WTC11 (cell line): ENCODE data around the gene CLEC10A. TPM values are rescaled to one million over a fixed set of nuclear protein-coding genes. Genes with fewer than 3 reads are reported as not detected.

Experiments used
- ATAC-seq: fragments of 200-7000 bp; cut with Tn5 transposase; 2 replicates; pipeline ENCODE4 v1.10.0; 2021; ENCODE audit warnings: mild to moderate bottlenecking, moderate library complexity
- CTCF ChIA-PET: fragments of 300-600 bp; sonication (Branson Sonifier 250); formaldehyde crosslinking; loops from one replicate; lab custom pipeline; 2021; ENCODE audit warnings: antibody characterized with exemption; lab: Charles Lee
- POLR2A ChIA-PET: fragments of 350-600 bp; sonication (Branson Sonifier 250); formaldehyde crosslinking; loops from one replicate; lab custom pipeline; 2021; ENCODE audit warnings: antibody characterized with exemption; lab: Charles Lee
- DNase-seq: peaks from one replicate; pipeline ENCODE4 v3.0.0; 2021; ENCODE audit warnings: low spot score
- H3K27ac Mint-ChIP-seq: 2 replicates; pipeline ENCODE4 v1.8.0; 2021; ENCODE audit warnings: mixed read lengths
- H3K27me3 Mint-ChIP-seq: 2 replicates; pipeline ENCODE4 v1.8.0; 2021; ENCODE audit warnings: low read depth, mild to moderate bottlenecking, moderate library complexity, mixed read lengths
- H3K36me3 Mint-ChIP-seq: 2 replicates; pipeline ENCODE4 v1.8.0; 2021; ENCODE audit warnings: mixed read lengths
- H3K4me1 Mint-ChIP-seq: 2 replicates; pipeline ENCODE4 v1.8.0; 2022; ENCODE audit warnings: mixed read lengths
- H3K4me3 Mint-ChIP-seq: 2 replicates; pipeline ENCODE4 v1.8.0; 2021; ENCODE audit warnings: mild to moderate bottlenecking, moderate library complexity, mixed read lengths
- H3K9me3 Mint-ChIP-seq: 2 replicates; pipeline ENCODE4 v1.8.0; 2021; ENCODE audit warnings: mixed read lengths
- AR ChIP-seq: fragments of 250-450 bp; sonication (Bioruptor Pico); IDR thresholded peaks from 2 replicates; pipeline ENCODE4 v1.9.0; 2021; ENCODE audit warnings: mild to moderate bottlenecking
- CDX4 ChIP-seq: fragments of 250-450 bp; sonication (Bioruptor Pico); IDR thresholded peaks from 2 replicates; pipeline ENCODE4 v1.9.0; 2021; ENCODE audit warnings: moderate library complexity, mild to moderate bottlenecking, inconsistent platforms, borderline replicate concordance
- E2F1 ChIP-seq: sonication (generic); formaldehyde crosslinking; IDR thresholded peaks from 2 replicates; pipeline ENCODE4 v1.8.0; 2022; ENCODE audit warnings: mild to moderate bottlenecking, missing genetic modification reagents
- E2F5 ChIP-seq: sonication (generic); formaldehyde crosslinking; IDR thresholded peaks from 2 replicates; pipeline ENCODE4 v1.8.1; 2022; ENCODE audit warnings: mild to moderate bottlenecking, moderate library complexity, missing genetic modification reagents
- ERG ChIP-seq: fragments of 250-450 bp; sonication (Bioruptor Pico); IDR thresholded peaks from 2 replicates; pipeline ENCODE4 v1.8.0; 2021; ENCODE audit warnings: mild to moderate bottlenecking
- FOXJ3 ChIP-seq: sonication (generic); formaldehyde crosslinking; IDR thresholded peaks from 2 replicates; pipeline ENCODE4 v1.9.0; 2021; ENCODE audit warnings: missing genetic modification reagents, mild to moderate bottlenecking, borderline replicate concordance
- GTF2I ChIP-seq: fragments of 250-450 bp; sonication (Bioruptor Pico); conservative IDR thresholded peaks from 2 replicates; pipeline ENCODE4 v1.4.0; 2021; ENCODE audit warnings: mild to moderate bottlenecking
- IRF2 ChIP-seq: sonication (generic); formaldehyde crosslinking; IDR thresholded peaks from 2 replicates; pipeline ENCODE4 v1.8.0; 2022; ENCODE audit warnings: low read depth, missing genetic modification reagents, borderline replicate concordance
- JUN ChIP-seq: sonication (generic); formaldehyde crosslinking; IDR thresholded peaks from 2 replicates; pipeline ENCODE4 v1.8.0; 2023; ENCODE audit warnings: mild to moderate bottlenecking, missing genetic modification reagents
- MLX ChIP-seq: sonication (generic); formaldehyde crosslinking; IDR thresholded peaks from 2 replicates; pipeline ENCODE4 v1.8.1; 2023; ENCODE audit warnings: mild to moderate bottlenecking, missing genetic modification reagents, moderate library complexity
- MXD4 ChIP-seq: fragments of 250-450 bp; sonication (Bioruptor Pico); IDR thresholded peaks from 2 replicates; pipeline ENCODE4 v1.8.0; 2021; ENCODE audit warnings: mild to moderate bottlenecking, moderate library complexity, borderline replicate concordance
- NR2C2 ChIP-seq: sonication (generic); formaldehyde crosslinking; IDR thresholded peaks from 2 replicates; pipeline ENCODE4 v1.8.0; 2022; ENCODE audit warnings: mild to moderate bottlenecking, missing genetic modification reagents
- NR3C1 ChIP-seq: sonication (generic); formaldehyde crosslinking; conservative IDR thresholded peaks from 2 replicates; pipeline ENCODE4 v1.8.1; 2023; ENCODE audit warnings: low read depth, mild to moderate bottlenecking, missing genetic modification reagents
- OVOL2 ChIP-seq: fragments of 250-450 bp; sonication (Bioruptor Pico); IDR thresholded peaks from 2 replicates; pipeline ENCODE4 v1.9.0; 2021; ENCODE audit warnings: mild to moderate bottlenecking, borderline replicate concordance
- PREB ChIP-seq: sonication (generic); formaldehyde crosslinking; IDR thresholded peaks from 2 replicates; pipeline ENCODE4 v1.8.1; 2022; ENCODE audit warnings: mild to moderate bottlenecking, missing genetic modification reagents, moderate library complexity, borderline replicate concordance
- RELA ChIP-seq: sonication (generic); formaldehyde crosslinking; IDR thresholded peaks from 2 replicates; pipeline ENCODE4 v1.8.1; 2022; ENCODE audit warnings: missing genetic modification reagents, mild to moderate bottlenecking, borderline replicate concordance
- SMAD3 ChIP-seq: sonication (generic); formaldehyde crosslinking; IDR thresholded peaks from 2 replicates; pipeline ENCODE4 v1.8.0; 2022; ENCODE audit warnings: missing genetic modification reagents, mild to moderate bottlenecking, borderline replicate concordance
- TP53 ChIP-seq: sonication (generic); formaldehyde crosslinking; IDR thresholded peaks from 2 replicates; pipeline ENCODE4 v1.8.1; 2023; ENCODE audit warnings: mild to moderate bottlenecking, missing genetic modification reagents
- USF1 ChIP-seq: sonication (generic); formaldehyde crosslinking; IDR thresholded peaks from 2 replicates; pipeline ENCODE4 v1.8.0; 2022; ENCODE audit warnings: mild to moderate bottlenecking, missing genetic modification reagents
- ZNF121 ChIP-seq: sonication (generic); formaldehyde crosslinking; IDR thresholded peaks from 2 replicates; pipeline ENCODE4 v1.8.0; 2023; ENCODE audit warnings: missing genetic modification reagents
- ZNF138 ChIP-seq: sonication (generic); formaldehyde crosslinking; conservative IDR thresholded peaks from 2 replicates; pipeline ENCODE4 v1.8.1; 2022; ENCODE audit warnings: mild to moderate bottlenecking, moderate library complexity, missing genetic modification reagents
- ZNF219 ChIP-seq: sonication (generic); formaldehyde crosslinking; IDR thresholded peaks from 2 replicates; pipeline ENCODE4 v1.8.0; 2023; ENCODE audit warnings: missing genetic modification reagents, mild to moderate bottlenecking, borderline replicate concordance
- ZNF317 ChIP-seq: sonication (generic); formaldehyde crosslinking; IDR thresholded peaks from 2 replicates; pipeline ENCODE4 v1.8.1; 2023; ENCODE audit warnings: low read depth, mild to moderate bottlenecking, moderate library complexity, missing genetic modification reagents, borderline replicate concordance
- ZNF416 ChIP-seq: fragments of 250-450 bp; sonication (Bioruptor Pico); IDR thresholded peaks from 2 replicates; pipeline ENCODE4 v1.9.0; 2021; ENCODE audit warnings: mild to moderate bottlenecking, inconsistent platforms
- ZNF512 ChIP-seq: sonication (generic); formaldehyde crosslinking; IDR thresholded peaks from 2 replicates; pipeline ENCODE4 v1.8.1; 2022; ENCODE audit warnings: missing genetic modification reagents, borderline replicate concordance
- ZNF671 ChIP-seq: fragments of 250-450 bp; sonication (Bioruptor Pico); IDR thresholded peaks from 2 replicates; pipeline ENCODE4 v1.8.0; 2021; ENCODE audit warnings: mild to moderate bottlenecking
- total RNA-seq: library from RNA; stranded (reverse); gene quantifications from 3 replicates; pipeline ENCODE4 v1.2.3, GENCODE V29; 2021

Gene CLEC10A
- total RNA-seq, 1 experiment from 2014 or later: not detected

- peaks cover 57% of the 10 kb centered on the region for H3K27me3 Mint-ChIP-seq
- peak; percentile 36 for DNase-seq
- H3K36me3 Mint-ChIP-seq: no peaks in the 10 kb centered on the region
- peak overlapping the region; percentile 66 for H3K4me3 Mint-ChIP-seq
- H3K9me3 Mint-ChIP-seq: no peaks in the 10 kb centered on the region
- H3K4me1 Mint-ChIP-seq: peaks cover 25% of the 10 kb centered on the region
- POLR2A ChIA-PET: interaction anchor here (1.0 kb wide), 1 partner anchor 134 kb away, joined by 4 read pairs; no protein-coding TSS in a partner anchor
- H3K27ac Mint-ChIP-seq: no peak overlapping the region
- CTCF ChIA-PET: interaction anchor here (1.3 to 3.9 kb wide), 6 partner anchors 9 to 134 kb away, joined by 3 to 75 read pairs (median 13); no protein-coding TSS in a partner anchor
- ATAC-seq: peak; percentile 5
- TF ChIP-seq ZNF317 (no peak), ERG (no peak), IRF2 (CRISPR knock-in tag) (no peak), CDX4 (CRISPR knock-in tag) (no peak), ZNF121 (CRISPR knock-in tag) (no peak), ZNF138 (CRISPR knock-in tag) (no peak), E2F1 (CRISPR knock-in tag) (no peak), JUN (no peak), RELA (0 out of 2 replicates have a peak, but pooled peaks have one; percentile 18), NR2C2 (CRISPR knock-in tag) (no peak), MXD4 (CRISPR knock-in tag) (no peak), ZNF416 (no peak), PREB (no peak), ZNF512 (CRISPR knock-in tag) (no peak), FOXJ3 (no peak), NR3C1 (CRISPR knock-in tag) (no peak), E2F5 (CRISPR knock-in tag) (no peak), GTF2I (CRISPR knock-in tag) (no peak), TP53 (CRISPR knock-in tag) (peak; percentile 23; the same call in 1 of the 2 replicates), USF1 (CRISPR knock-in tag) (no peak), ZNF219 (CRISPR knock-in tag) (no peak), MLX (CRISPR knock-in tag) (no peak), OVOL2 (CRISPR knock-in tag) (no peak), AR (no peak), ZNF671 (CRISPR knock-in tag) (no peak), SMAD3 (CRISPR knock-in tag) (no peak)
Observed at GRCh38 chr17:7043182-7043496, 36.9 kb downstream of the CLEC10A start.
